HL-60 (cell line): ENCODE measurements around the gene GPR107.

Experiments used
- CTCF ChIP-seq: IDR thresholded peaks from one replicate; pipeline ENCODE4 v1.5.1; 2011; ENCODE audit warnings: low read length, control low read depth, inconsistent platforms; ENCODE audit not compliant: insufficient read depth
- GABPA ChIP-seq: IDR thresholded peaks from 2 replicates; pipeline ENCODE4 v1.6.1; 2012; ENCODE audit warnings: low read depth
- POLR2AphosphoS5 ChIP-seq: IDR thresholded peaks from 2 replicates; pipeline ENCODE4 v1.6.1; 2012; ENCODE audit warnings: low read depth
- SPI1 ChIP-seq: IDR thresholded peaks from 2 replicates; pipeline ENCODE4 v1.6.1; 2012; ENCODE audit warnings: low read depth, mild to moderate bottlenecking, borderline replicate concordance
- TF ChIP-seq, protein P1 (sequence below): IDR thresholded peaks from 2 replicates; pipeline ENCODE4 v1.6.1; 2012; ENCODE audit warnings: low read depth; ENCODE audit not compliant: insufficient replicate concordance

DNA sequence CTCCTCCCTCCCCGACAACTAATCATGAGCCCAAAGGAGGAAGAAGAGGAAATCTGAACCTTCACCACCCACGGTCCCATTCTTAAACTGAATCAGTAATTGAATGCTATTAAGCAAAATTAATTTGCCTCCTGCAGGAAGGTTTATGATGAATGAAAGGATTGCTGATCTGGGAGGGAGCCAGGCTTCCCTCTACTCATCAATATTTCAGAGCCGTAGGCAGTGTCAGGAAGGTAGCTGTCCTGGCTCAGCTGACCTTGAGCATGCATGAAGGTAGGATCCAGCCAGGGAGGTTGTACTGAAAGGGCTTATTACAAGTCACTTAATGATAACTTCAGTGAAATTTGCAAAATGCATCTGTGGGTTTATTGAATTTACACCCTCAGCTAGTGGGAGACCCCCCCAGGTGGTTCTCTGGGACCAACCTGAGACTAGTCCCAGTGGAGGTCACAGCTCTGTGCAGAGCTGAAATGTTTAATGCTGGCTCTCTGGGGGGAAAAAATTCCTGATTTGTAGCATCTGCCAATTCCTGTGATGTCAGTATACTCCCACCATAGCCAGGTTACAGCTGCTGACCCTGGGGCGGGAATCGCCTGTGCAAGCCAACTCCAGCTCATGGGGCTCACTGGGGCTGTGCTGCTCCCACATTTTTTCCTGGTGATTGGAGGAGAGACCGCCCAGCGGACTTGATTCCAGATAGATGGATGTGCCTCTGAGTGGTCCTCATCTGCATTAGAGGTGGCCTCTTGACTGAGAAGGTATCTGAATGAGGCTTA lies 70.6 kb downstream of the GPR107 start:
- TF ChIP-seq CTCF (no peak), POLR2AphosphoS5 (no peak), SPI1 (no peak), GABPA (no peak)
- TF ChIP-seq, protein P1, sequence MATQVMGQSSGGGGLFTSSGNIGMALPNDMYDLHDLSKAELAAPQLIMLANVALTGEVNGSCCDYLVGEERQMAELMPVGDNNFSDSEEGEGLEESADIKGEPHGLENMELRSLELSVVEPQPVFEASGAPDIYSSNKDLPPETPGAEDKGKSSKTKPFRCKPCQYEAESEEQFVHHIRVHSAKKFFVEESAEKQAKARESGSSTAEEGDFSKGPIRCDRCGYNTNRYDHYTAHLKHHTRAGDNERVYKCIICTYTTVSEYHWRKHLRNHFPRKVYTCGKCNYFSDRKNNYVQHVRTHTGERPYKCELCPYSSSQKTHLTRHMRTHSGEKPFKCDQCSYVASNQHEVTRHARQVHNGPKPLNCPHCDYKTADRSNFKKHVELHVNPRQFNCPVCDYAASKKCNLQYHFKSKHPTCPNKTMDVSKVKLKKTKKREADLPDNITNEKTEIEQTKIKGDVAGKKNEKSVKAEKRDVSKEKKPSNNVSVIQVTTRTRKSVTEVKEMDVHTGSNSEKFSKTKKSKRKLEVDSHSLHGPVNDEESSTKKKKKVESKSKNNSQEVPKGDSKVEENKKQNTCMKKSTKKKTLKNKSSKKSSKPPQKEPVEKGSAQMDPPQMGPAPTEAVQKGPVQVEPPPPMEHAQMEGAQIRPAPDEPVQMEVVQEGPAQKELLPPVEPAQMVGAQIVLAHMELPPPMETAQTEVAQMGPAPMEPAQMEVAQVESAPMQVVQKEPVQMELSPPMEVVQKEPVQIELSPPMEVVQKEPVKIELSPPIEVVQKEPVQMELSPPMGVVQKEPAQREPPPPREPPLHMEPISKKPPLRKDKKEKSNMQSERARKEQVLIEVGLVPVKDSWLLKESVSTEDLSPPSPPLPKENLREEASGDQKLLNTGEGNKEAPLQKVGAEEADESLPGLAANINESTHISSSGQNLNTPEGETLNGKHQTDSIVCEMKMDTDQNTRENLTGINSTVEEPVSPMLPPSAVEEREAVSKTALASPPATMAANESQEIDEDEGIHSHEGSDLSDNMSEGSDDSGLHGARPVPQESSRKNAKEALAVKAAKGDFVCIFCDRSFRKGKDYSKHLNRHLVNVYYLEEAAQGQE: no peak
